WTC11 (cell line): ENCODE data around the gene TRNT1. TPM values are rescaled to one million over a fixed set of nuclear protein-coding genes. Genes with fewer than 3 reads are reported as not detected.

Experiments used
- CBFB ChIP-seq: sonication (generic); formaldehyde crosslinking; IDR thresholded peaks from 2 replicates; pipeline ENCODE4 v1.8.1; 2022; ENCODE audit warnings: mild to moderate bottlenecking, low read depth, missing genetic modification reagents
- CDX4 ChIP-seq: fragments of 250-450 bp; sonication (Bioruptor Pico); IDR thresholded peaks from 2 replicates; pipeline ENCODE4 v1.9.0; 2021; ENCODE audit warnings: moderate library complexity, mild to moderate bottlenecking, inconsistent platforms, borderline replicate concordance
- CREB1 ChIP-seq: sonication (generic); formaldehyde crosslinking; IDR thresholded peaks from 2 replicates; pipeline ENCODE4 v1.8.0; 2023; ENCODE audit warnings: mild to moderate bottlenecking, missing genetic modification reagents
- ELF4 ChIP-seq: sonication (generic); formaldehyde crosslinking; IDR thresholded peaks from 2 replicates; pipeline ENCODE4 v1.8.1; 2022; ENCODE audit warnings: low read depth, mild to moderate bottlenecking, moderate library complexity, missing genetic modification reagents
- ESRRA ChIP-seq: sonication (generic); formaldehyde crosslinking; IDR thresholded peaks from 2 replicates; pipeline ENCODE4 v1.8.1; 2022; ENCODE audit warnings: mild to moderate bottlenecking, missing genetic modification reagents, borderline replicate concordance
- ETV6 ChIP-seq: sonication (generic); formaldehyde crosslinking; IDR thresholded peaks from 2 replicates; pipeline ENCODE4 v1.8.1; 2022; ENCODE audit warnings: mild to moderate bottlenecking, missing genetic modification reagents
- FOXJ3 ChIP-seq: sonication (generic); formaldehyde crosslinking; IDR thresholded peaks from 2 replicates; pipeline ENCODE4 v1.9.0; 2021; ENCODE audit warnings: missing genetic modification reagents, mild to moderate bottlenecking, borderline replicate concordance
- FOXP1 ChIP-seq: sonication (generic); formaldehyde crosslinking; IDR thresholded peaks from 2 replicates; pipeline ENCODE4 v1.8.0; 2022; ENCODE audit warnings: missing genetic modification reagents, mild to moderate bottlenecking, moderate library complexity, borderline replicate concordance
- JAZF1 ChIP-seq: fragments of 250-450 bp; sonication (Bioruptor Pico); IDR thresholded peaks from 2 replicates; pipeline ENCODE4 v1.9.0; 2021; ENCODE audit warnings: moderate library complexity, mild to moderate bottlenecking, inconsistent platforms
- MAX ChIP-seq: sonication (generic); formaldehyde crosslinking; IDR thresholded peaks from 2 replicates; pipeline ENCODE4 v1.8.0; 2022; ENCODE audit warnings: mild to moderate bottlenecking, missing genetic modification reagents
- MXD4 ChIP-seq: fragments of 250-450 bp; sonication (Bioruptor Pico); IDR thresholded peaks from 2 replicates; pipeline ENCODE4 v1.8.0; 2021; ENCODE audit warnings: mild to moderate bottlenecking, moderate library complexity, borderline replicate concordance
- MYBL2 ChIP-seq: sonication (generic); formaldehyde crosslinking; IDR thresholded peaks from 2 replicates; pipeline ENCODE4 v1.8.1; 2023; ENCODE audit warnings: mild to moderate bottlenecking, moderate library complexity, missing genetic modification reagents
- NR1H2 ChIP-seq: sonication (generic); formaldehyde crosslinking; IDR thresholded peaks from 2 replicates; pipeline ENCODE4 v1.9.0; 2021; ENCODE audit warnings: mild to moderate bottlenecking, moderate library complexity, missing genetic modification reagents
- STAT6 ChIP-seq: sonication (generic); formaldehyde crosslinking; conservative IDR thresholded peaks from 2 replicates; pipeline ENCODE4 v1.8.1; 2023; ENCODE audit warnings: mild to moderate bottlenecking, low read depth, missing genetic modification reagents, moderate library complexity
- ZNF138 ChIP-seq: sonication (generic); formaldehyde crosslinking; conservative IDR thresholded peaks from 2 replicates; pipeline ENCODE4 v1.8.1; 2022; ENCODE audit warnings: mild to moderate bottlenecking, moderate library complexity, missing genetic modification reagents
- ZNF396 ChIP-seq: fragments of 250-450 bp; sonication (Bioruptor Pico); IDR thresholded peaks from 2 replicates; pipeline ENCODE4 v1.8.0; 2021; ENCODE audit warnings: mild to moderate bottlenecking, moderate library complexity, borderline replicate concordance
- total RNA-seq: library from RNA; stranded (reverse); gene quantifications from 3 replicates; pipeline ENCODE4 v1.2.3, GENCODE V29; 2021
- TF ChIP-seq, protein P1 (sequence below): sonication (generic); formaldehyde crosslinking; IDR thresholded peaks from 2 replicates; pipeline ENCODE4 v1.8.0; 2022; ENCODE audit warnings: mild to moderate bottlenecking, missing genetic modification reagents
- TF ChIP-seq, protein P2 (sequence below): sonication (generic); formaldehyde crosslinking; IDR thresholded peaks from 2 replicates; pipeline ENCODE4 v1.8.1; 2022; ENCODE audit warnings: mild to moderate bottlenecking, missing genetic modification reagents, moderate library complexity, borderline replicate concordance
- TF ChIP-seq, protein P3 (sequence below): sonication (generic); formaldehyde crosslinking; IDR thresholded peaks from 2 replicates; pipeline ENCODE4 v1.8.1; 2023; ENCODE audit warnings: mild to moderate bottlenecking, missing genetic modification reagents, borderline replicate concordance
- TF ChIP-seq, protein P4 (sequence below): sonication (generic); formaldehyde crosslinking; IDR thresholded peaks from 2 replicates; pipeline ENCODE4 v1.8.1; 2022; ENCODE audit warnings: low read depth, missing genetic modification reagents, borderline replicate concordance
- TF ChIP-seq, protein P5 (sequence below): sonication (generic); formaldehyde crosslinking; IDR thresholded peaks from 2 replicates; pipeline ENCODE4 v1.8.1; 2022; ENCODE audit warnings: low read depth, mild to moderate bottlenecking, moderate library complexity, missing genetic modification reagents, borderline replicate concordance
- TF ChIP-seq, protein P6 (sequence below): sonication (generic); formaldehyde crosslinking; IDR thresholded peaks from 2 replicates; pipeline ENCODE4 v1.8.0; 2022; ENCODE audit warnings: mild to moderate bottlenecking, missing genetic modification reagents

TRNT1 gene
- total RNA-seq, 1 experiment from 2014 or later = 18.8 TPM

DNA sequence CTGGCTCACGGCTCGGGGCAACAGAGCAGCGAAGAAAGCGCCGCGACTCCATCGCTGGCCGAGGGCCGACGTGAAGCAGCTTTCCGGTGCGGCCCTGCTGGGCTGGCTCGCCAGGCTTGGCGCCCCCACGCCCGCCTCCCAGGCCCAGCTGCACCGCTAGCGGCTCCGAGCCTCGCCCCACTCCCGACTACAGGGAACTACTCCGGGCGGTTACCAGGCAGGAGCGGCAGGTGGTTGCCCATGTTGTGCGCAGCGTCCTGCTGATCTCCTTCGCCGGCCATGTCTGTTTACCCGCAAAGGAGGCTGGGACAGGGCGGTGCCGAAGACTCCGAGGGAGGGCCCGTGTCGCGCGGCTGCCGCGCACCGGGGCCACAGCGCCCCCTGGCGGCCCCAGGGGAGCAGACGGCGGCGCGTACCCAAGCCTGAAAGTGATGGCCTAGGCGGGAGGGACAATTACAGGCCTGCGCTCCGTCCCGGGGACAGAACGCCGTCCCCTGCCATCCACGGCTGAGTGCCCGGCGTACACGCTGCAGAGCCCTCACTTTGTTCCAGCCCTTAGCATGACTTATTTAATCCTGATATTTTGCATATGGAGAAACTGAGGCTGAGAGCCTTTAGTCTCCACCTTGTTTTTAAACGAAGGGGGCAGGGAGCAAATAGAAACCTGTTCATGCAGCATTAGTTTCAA lies 52.8 kb downstream of the TRNT1 start, which contains the start of gene CRBN (continued):
- TF ChIP-seq FOXP1 (CRISPR knock-in tag) = peak; percentile 90
- TF ChIP-seq ELF4 (CRISPR knock-in tag) = no peak; the same call in 1 of the 2 replicates
- no peak for TF ChIP-seq ZNF138
- TF ChIP-seq, protein P1, sequence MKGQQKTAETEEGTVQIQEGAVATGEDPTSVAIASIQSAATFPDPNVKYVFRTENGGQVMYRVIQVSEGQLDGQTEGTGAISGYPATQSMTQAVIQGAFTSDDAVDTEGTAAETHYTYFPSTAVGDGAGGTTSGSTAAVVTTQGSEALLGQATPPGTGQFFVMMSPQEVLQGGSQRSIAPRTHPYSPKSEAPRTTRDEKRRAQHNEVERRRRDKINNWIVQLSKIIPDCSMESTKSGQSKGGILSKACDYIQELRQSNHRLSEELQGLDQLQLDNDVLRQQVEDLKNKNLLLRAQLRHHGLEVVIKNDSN (CRISPR knock-in tag) = peak; percentile 59; the same call in 1 of the 2 replicates
- no peak for TF ChIP-seq STAT6 (CRISPR knock-in tag)
- TF ChIP-seq, protein P2, sequence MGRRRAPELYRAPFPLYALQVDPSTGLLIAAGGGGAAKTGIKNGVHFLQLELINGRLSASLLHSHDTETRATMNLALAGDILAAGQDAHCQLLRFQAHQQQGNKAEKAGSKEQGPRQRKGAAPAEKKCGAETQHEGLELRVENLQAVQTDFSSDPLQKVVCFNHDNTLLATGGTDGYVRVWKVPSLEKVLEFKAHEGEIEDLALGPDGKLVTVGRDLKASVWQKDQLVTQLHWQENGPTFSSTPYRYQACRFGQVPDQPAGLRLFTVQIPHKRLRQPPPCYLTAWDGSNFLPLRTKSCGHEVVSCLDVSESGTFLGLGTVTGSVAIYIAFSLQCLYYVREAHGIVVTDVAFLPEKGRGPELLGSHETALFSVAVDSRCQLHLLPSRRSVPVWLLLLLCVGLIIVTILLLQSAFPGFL (CRISPR knock-in tag) = no peak
- TF ChIP-seq, protein P3, sequence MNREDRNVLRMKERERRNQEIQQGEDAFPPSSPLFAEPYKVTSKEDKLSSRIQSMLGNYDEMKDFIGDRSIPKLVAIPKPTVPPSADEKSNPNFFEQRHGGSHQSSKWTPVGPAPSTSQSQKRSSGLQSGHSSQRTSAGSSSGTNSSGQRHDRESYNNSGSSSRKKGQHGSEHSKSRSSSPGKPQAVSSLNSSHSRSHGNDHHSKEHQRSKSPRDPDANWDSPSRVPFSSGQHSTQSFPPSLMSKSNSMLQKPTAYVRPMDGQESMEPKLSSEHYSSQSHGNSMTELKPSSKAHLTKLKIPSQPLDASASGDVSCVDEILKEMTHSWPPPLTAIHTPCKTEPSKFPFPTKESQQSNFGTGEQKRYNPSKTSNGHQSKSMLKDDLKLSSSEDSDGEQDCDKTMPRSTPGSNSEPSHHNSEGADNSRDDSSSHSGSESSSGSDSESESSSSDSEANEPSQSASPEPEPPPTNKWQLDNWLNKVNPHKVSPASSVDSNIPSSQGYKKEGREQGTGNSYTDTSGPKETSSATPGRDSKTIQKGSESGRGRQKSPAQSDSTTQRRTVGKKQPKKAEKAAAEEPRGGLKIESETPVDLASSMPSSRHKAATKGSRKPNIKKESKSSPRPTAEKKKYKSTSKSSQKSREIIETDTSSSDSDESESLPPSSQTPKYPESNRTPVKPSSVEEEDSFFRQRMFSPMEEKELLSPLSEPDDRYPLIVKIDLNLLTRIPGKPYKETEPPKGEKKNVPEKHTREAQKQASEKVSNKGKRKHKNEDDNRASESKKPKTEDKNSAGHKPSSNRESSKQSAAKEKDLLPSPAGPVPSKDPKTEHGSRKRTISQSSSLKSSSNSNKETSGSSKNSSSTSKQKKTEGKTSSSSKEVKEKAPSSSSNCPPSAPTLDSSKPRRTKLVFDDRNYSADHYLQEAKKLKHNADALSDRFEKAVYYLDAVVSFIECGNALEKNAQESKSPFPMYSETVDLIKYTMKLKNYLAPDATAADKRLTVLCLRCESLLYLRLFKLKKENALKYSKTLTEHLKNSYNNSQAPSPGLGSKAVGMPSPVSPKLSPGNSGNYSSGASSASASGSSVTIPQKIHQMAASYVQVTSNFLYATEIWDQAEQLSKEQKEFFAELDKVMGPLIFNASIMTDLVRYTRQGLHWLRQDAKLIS (CRISPR knock-in tag) = no peak
- TF ChIP-seq ETV6 (CRISPR knock-in tag) = peak; percentile 85
- TF ChIP-seq MXD4 = no peak
- TF ChIP-seq, protein P4, sequence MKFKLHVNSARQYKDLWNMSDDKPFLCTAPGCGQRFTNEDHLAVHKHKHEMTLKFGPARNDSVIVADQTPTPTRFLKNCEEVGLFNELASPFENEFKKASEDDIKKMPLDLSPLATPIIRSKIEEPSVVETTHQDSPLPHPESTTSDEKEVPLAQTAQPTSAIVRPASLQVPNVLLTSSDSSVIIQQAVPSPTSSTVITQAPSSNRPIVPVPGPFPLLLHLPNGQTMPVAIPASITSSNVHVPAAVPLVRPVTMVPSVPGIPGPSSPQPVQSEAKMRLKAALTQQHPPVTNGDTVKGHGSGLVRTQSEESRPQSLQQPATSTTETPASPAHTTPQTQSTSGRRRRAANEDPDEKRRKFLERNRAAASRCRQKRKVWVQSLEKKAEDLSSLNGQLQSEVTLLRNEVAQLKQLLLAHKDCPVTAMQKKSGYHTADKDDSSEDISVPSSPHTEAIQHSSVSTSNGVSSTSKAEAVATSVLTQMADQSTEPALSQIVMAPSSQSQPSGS (CRISPR knock-in tag) = no peak
- no peak for TF ChIP-seq NR1H2 (CRISPR knock-in tag)
- peak; percentile 47; the same call in 1 of the 2 replicates for TF ChIP-seq ESRRA
- TF ChIP-seq ZNF396 (CRISPR knock-in tag) = no peak
- no peak for TF ChIP-seq JAZF1 (CRISPR knock-in tag)
- TF ChIP-seq, protein P5, sequence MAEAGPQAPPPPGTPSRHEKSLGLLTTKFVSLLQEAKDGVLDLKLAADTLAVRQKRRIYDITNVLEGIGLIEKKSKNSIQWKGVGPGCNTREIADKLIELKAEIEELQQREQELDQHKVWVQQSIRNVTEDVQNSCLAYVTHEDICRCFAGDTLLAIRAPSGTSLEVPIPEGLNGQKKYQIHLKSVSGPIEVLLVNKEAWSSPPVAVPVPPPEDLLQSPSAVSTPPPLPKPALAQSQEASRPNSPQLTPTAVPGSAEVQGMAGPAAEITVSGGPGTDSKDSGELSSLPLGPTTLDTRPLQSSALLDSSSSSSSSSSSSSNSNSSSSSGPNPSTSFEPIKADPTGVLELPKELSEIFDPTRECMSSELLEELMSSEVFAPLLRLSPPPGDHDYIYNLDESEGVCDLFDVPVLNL (CRISPR knock-in tag) = no peak
- TF ChIP-seq CREB1 = no peak
- TF ChIP-seq CBFB (CRISPR knock-in tag) = no peak
- TF ChIP-seq, protein P6, sequence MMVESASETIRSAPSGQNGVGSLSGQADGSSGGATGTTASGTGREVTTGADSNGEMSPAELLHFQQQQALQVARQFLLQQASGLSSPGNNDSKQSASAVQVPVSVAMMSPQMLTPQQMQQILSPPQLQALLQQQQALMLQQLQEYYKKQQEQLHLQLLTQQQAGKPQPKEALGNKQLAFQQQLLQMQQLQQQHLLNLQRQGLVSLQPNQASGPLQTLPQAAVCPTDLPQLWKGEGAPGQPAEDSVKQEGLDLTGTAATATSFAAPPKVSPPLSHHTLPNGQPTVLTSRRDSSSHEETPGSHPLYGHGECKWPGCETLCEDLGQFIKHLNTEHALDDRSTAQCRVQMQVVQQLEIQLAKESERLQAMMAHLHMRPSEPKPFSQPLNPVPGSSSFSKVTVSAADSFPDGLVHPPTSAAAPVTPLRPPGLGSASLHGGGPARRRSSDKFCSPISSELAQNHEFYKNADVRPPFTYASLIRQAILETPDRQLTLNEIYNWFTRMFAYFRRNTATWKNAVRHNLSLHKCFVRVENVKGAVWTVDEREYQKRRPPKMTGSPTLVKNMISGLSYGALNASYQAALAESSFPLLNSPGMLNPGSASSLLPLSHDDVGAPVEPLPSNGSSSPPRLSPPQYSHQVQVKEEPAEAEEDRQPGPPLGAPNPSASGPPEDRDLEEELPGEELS (CRISPR knock-in tag) = peak; percentile 87; the same call in 1 of the 2 replicates
- no peak for TF ChIP-seq FOXJ3
- TF ChIP-seq MYBL2 = peak; percentile 24; the same call in 1 of the 2 replicates
- no peak for TF ChIP-seq CDX4 (CRISPR knock-in tag)
- TF ChIP-seq MAX = peak; percentile 75
